ENCODE results near the gene SLC25A48.
"Not testable (repeated sequence)": the region's sequence is repeated elsewhere in the genome, so short reads cannot be mapped to it uniquely, and the experiment has no call there.

SLC25A48 gene

GRCh38 chr5:135857630-135858311 lies 23.3 kb downstream of the SLC25A48 start:
- DNase-seq (ENCODE audit: low read depth) = no peak

GRCh38 chr5:135859186-135859585 lies 24.7 kb downstream of the SLC25A48 start:
- not testable (repeated sequence) for DNase-seq (ENCODE audit: low read depth)

- DNase-seq (ENCODE audit: low read depth) = no peak
Observed at GRCh38 chr5:135859641-135860040, 25.2 kb downstream of the SLC25A48 start.

- DNase-seq (ENCODE audit: low read depth) = no peak
Observed at GRCh38 chr5:135861641-135862040, 27.2 kb downstream of the SLC25A48 start.

GRCh38 chr5:135862086-135862485 lies 27.6 kb downstream of the SLC25A48 start:
- DNase-seq (ENCODE audit: low read depth) = no peak

GRCh38 chr5:135862744-135863143 lies 28.3 kb downstream of the SLC25A48 start:
- DNase-seq (ENCODE audit: low read depth) = no peak

- DNase-seq (ENCODE audit: low read depth) = no peak
Observed at GRCh38 chr5:135864503-135865435, 30.3 kb downstream of the SLC25A48 start.

- no peak for DNase-seq (ENCODE audit: low read depth)
Observed at GRCh38 chr5:135866016-135866415, 31.6 kb downstream of the SLC25A48 start.

GRCh38 chr5:135867599-135867998 lies 33.1 kb downstream of the SLC25A48 start:
- no peak for DNase-seq (ENCODE audit: low read depth)

- no peak for DNase-seq (ENCODE audit: low read depth)
Observed at GRCh38 chr5:135868681-135869080, 34.2 kb downstream of the SLC25A48 start.

GRCh38 chr5:135869276-135869675 lies 34.8 kb downstream of the SLC25A48 start:
- no peak for DNase-seq (ENCODE audit: low read depth)

GRCh38 chr5:135869935-135870334 lies 35.5 kb downstream of the SLC25A48 start:
- DNase-seq (ENCODE audit: low read depth) = no peak

GRCh38 chr5:135871268-135871915 lies 36.9 kb downstream of the SLC25A48 start:
- no peak for DNase-seq (ENCODE audit: low read depth)

GRCh38 chr5:135873831-135874230 lies 39.4 kb downstream of the SLC25A48 start:
- DNase-seq (ENCODE audit: low read depth) = no peak

GRCh38 chr5:135874461-135874860 lies 40.0 kb downstream of the SLC25A48 start:
- DNase-seq (ENCODE audit: low read depth) = no peak

GRCh38 chr5:135875567-135875966 lies 41.1 kb downstream of the SLC25A48 start:
- no peak for DNase-seq (ENCODE audit: low read depth)

- DNase-seq (ENCODE audit: low read depth) = no peak
Observed at GRCh38 chr5:135876146-135876545, 41.7 kb downstream of the SLC25A48 start.

GRCh38 chr5:135877570-135878155 lies 43.2 kb downstream of the SLC25A48 start:
- DNase-seq (ENCODE audit: low read depth) = no peak

- no peak for DNase-seq (ENCODE audit: low read depth)
Observed at GRCh38 chr5:135878156-135878620, 43.7 kb downstream of the SLC25A48 start.

- no peak for DNase-seq (ENCODE audit: low read depth)
Observed at GRCh38 chr5:135879591-135879990, 45.1 kb downstream of the SLC25A48 start.

- DNase-seq (ENCODE audit: low read depth) = no peak
Observed at GRCh38 chr5:135880278-135880677, 45.8 kb downstream of the SLC25A48 start.

GRCh38 chr5:135880801-135881200 lies 46.3 kb downstream of the SLC25A48 start:
- DNase-seq (ENCODE audit: low read depth) = no peak
